WERI-Rb-1 (cell line): ENCODE measurements around the gene CASTOR1.

Experiments used
- DNase-seq: peaks from one replicate; pipeline ENCODE4 v3.0.0-alpha.2; 2020
- H3K27ac ChIP-seq: fragments of 250-450 bp; sonication (Bioruptor Pico); 2 replicates; pipeline ENCODE4 v1.5.1; 2020; ENCODE audit warnings: mild to moderate bottlenecking, moderate library complexity
- H3K27me3 ChIP-seq: fragments of 250-450 bp; sonication (Bioruptor Pico); 2 replicates; pipeline ENCODE4 v1.5.1; 2021; ENCODE audit warnings: mild to moderate bottlenecking, low read depth, moderate library complexity; ENCODE audit not compliant: insufficient read depth, severe bottlenecking
- H3K36me3 ChIP-seq: fragments of 250-450 bp; sonication (Bioruptor Pico); 2 replicates; pipeline ENCODE4 v1.5.1; 2020; ENCODE audit warnings: mild to moderate bottlenecking, moderate library complexity
- H3K4me3 ChIP-seq: 2 replicates; pipeline ENCODE4 v1.5.1; 2011; ENCODE audit warnings: low read depth, mild to moderate bottlenecking, control low read depth, low read length
- H3K9me3 ChIP-seq: fragments of 250-450 bp; sonication (Bioruptor Pico); 2 replicates; pipeline ENCODE4 v1.5.1; 2021; ENCODE audit warnings: mild to moderate bottlenecking, moderate library complexity; ENCODE audit not compliant: severe bottlenecking
- CTCF ChIP-seq: IDR thresholded peaks from 2 replicates; pipeline ENCODE4 v1.5.1; 2011; ENCODE audit warnings: low read depth, mild to moderate bottlenecking, control low read depth, inconsistent platforms, low read length

CASTOR1 gene

DNA sequence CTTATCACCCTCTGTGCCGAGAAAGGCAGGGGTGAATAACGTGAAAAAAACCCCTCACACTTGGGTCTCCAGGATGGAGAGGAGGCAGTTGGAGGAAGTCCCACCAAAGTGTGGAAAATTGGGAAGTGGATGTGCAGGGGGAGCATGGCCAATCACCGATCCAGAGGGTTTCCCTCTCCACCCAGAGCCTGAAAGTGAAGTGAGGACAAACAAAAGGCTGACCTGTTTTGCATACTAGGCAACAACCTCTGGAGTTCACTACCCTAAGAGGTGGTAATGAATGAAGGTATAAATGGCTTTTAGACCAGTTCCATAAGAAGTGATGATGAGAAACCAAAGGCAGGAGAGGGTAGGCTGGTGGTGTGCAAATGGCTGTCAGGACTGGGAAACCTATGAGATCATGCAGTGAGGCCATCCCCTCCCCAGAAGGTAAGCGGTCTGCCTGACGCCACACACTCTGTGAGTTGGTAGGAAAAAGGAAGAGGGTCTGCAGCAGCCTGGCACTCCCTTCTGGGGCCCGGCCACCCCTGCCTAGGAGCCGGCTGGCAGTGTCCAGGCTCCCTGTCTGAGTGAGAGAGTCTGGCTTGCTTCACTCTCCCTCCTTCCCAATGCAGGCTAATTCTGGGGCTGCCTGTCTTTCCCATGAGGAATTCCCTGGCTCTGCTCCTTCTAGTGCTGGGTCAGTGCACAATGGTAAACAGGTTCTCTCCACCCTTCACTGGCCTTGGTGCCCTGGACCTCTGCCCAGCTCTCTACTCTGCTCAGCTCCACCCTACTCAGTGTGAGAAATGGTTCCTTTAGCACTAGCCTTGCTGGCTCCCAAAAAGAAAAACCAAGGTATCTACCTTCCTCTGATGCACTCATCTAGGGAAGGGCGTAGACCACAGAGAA, 21.8 kb upstream of the CASTOR1 start:
- Histone ChIP-seq H3K4me3 (no peak overlapping the region), H3K9me3 (no peaks in the 10 kb centered on the region), H3K27me3 (no peaks in the 10 kb centered on the region), H3K27ac (no peak overlapping the region), H3K36me3 (no peaks in the 10 kb centered on the region; the same call in none of the 2 replicates)
- no peak for DNase-seq
- TF ChIP-seq CTCF = no peak

DNA sequence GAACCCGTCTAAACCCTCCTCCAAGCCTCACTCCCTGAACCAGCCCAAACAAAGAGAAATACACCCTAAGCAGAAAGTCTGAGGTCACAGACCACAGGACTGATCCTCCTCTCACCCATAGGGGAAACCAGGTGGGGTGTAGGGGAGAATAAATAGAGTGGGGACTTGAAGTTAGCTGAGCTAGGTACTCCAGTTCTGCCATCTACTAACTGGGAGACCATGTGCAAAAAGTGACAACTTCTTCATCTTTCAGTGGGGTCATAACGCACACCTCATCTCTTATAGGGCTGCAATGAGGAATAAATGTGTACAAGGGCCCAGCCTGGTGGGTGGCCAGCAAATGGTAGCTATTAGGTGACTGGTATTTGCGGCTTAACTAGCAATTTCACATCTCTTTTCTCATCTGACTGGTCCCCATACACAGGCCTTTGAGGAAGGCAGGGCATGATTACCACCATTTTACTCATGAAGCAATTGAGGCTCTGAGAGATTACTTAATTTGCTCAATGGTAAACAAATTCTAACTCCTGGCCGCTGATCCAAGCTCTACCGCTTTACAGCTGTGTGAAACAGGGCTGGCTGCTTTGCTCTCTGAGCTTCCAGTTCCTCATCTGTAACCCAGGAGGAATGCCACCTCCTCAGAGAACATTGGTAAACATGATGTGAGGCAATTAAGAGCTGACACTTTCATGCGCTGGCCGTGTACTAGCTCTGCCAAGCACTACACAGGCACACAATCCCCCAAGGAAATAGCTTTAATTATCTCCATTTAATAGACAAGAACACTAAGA, 20.8 kb upstream of the CASTOR1 start:
- Histone ChIP-seq H3K4me3 (no peak overlapping the region), H3K9me3 (no peaks in the 10 kb centered on the region), H3K27ac (no peak overlapping the region), H3K36me3 (no peaks in the 10 kb centered on the region; the same call in none of the 2 replicates), H3K27me3 (no peaks in the 10 kb centered on the region)
- TF ChIP-seq CTCF = no peak
- DNase-seq = no peak

DNA sequence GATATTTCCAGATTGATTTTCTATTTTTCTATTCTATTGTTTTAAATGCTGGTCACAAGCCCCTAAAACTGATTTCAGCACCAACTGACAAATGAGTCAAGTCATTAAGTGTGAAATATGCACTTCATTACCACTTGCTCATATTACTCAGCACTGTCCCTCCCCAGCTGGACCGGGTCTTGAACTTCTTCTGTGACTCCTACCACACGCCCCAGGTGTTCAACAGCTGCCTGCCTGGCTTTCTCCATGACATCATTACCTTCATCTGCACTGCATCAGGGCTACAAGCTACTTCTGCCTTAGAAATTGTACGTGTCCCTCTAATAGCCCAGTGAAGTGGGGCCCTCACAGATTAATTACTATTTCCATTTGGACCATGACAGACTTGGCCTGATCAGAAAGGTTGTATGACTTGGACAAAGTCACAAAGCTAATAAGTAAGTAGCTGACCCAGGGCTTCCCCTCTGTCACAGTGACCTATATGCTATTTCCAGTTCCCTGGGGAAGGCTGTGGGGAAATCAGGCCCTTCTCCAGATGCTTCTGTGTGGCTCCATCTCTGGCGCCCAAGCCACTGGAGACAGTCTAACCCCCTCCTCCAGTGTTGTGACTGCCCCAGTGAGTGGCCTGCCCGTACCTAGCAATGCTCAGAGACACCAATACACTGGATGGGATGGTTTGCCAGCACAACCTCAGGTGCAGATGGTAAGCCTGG, 19.4 kb upstream of the CASTOR1 start:
- H3K27me3 ChIP-seq = no peaks in the 10 kb centered on the region
- no peak for DNase-seq
- no peak overlapping the region for H3K4me3 ChIP-seq
- peaks cover 3% of the 10 kb centered on the region for H3K36me3 ChIP-seq
- no peaks in the 10 kb centered on the region for H3K9me3 ChIP-seq
- TF ChIP-seq CTCF = no peak
- H3K27ac ChIP-seq = no peak overlapping the region

DNA sequence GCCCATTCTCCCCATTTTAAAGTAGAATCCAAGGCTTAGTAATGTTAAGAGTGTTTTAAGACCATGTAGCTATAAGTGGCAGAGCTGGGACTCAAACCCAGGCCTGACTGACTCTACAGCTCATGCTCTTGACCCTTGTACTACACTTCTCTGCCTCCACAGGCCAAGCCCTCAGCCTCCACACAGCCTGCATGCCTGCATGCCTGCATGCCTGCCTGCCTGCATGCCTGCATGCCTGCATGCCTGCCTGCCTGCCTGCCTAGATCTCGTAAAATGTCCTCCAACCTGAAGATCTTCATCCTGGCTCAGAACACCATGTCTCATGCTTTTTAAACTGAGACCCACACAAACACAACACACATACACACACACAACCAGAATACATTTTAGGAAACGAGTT, 18.8 kb upstream of the CASTOR1 start:
- Histone ChIP-seq H3K4me3 (no peak overlapping the region), H3K27ac (no peak overlapping the region), H3K27me3 (no peaks in the 10 kb centered on the region), H3K9me3 (no peaks in the 10 kb centered on the region), H3K36me3 (peaks cover 9% of the 10 kb centered on the region)
- no peak for TF ChIP-seq CTCF
- no peak for DNase-seq

GRCh38 chr22:30307041-30307574, 17.8 kb upstream of the CASTOR1 start:
- Histone ChIP-seq H3K27ac (no peak overlapping the region), H3K27me3 (no peaks in the 10 kb centered on the region), H3K36me3 (peaks cover 14% of the 10 kb centered on the region), H3K9me3 (no peaks in the 10 kb centered on the region), H3K4me3 (no peak overlapping the region)
- DNase-seq = no peak
- no peak for TF ChIP-seq CTCF
